Measurements from ENCODE around the gene SGIP1. TPM values are rescaled to one million over a fixed set of nuclear protein-coding genes. Genes with fewer than 3 reads are reported as not detected.

SGIP1 gene
- total RNA-seq, 2 donors from 2014 or later: 1.3 to 6.2 TPM

GRCh38 chr1:66693856-66694255, 159.9 kb downstream of the SGIP1 start:
- no peak overlapping the region for H3K27ac ChIP-seq
- H3K9me3 ChIP-seq: no peaks in the 10 kb centered on the region
- TF ChIP-seq, protein P1, sequence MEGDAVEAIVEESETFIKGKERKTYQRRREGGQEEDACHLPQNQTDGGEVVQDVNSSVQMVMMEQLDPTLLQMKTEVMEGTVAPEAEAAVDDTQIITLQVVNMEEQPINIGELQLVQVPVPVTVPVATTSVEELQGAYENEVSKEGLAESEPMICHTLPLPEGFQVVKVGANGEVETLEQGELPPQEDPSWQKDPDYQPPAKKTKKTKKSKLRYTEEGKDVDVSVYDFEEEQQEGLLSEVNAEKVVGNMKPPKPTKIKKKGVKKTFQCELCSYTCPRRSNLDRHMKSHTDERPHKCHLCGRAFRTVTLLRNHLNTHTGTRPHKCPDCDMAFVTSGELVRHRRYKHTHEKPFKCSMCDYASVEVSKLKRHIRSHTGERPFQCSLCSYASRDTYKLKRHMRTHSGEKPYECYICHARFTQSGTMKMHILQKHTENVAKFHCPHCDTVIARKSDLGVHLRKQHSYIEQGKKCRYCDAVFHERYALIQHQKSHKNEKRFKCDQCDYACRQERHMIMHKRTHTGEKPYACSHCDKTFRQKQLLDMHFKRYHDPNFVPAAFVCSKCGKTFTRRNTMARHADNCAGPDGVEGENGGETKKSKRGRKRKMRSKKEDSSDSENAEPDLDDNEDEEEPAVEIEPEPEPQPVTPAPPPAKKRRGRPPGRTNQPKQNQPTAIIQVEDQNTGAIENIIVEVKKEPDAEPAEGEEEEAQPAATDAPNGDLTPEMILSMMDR (IDR thresholded peaks at IDR 0.05): no peak
- no peak overlapping the region for H3K4me3 ChIP-seq
- H3K4me1 ChIP-seq: no peaks in the 10 kb centered on the region
- DNase-seq (ENCODE audit: low spot score): no peak
- no peaks in the 10 kb centered on the region for H3K27me3 ChIP-seq
- no peaks in the 10 kb centered on the region for H3K36me3 ChIP-seq

GRCh38 chr1:66695116-66695515, 161.2 kb downstream of the SGIP1 start:
- no peaks in the 10 kb centered on the region for H3K9me3 ChIP-seq
- H3K36me3 ChIP-seq: no peaks in the 10 kb centered on the region
- TF ChIP-seq, protein P1 (IDR thresholded peaks at IDR 0.05): no peak
- DNase-seq (ENCODE audit: low spot score): no peak
- no peak overlapping the region for H3K27ac ChIP-seq
- H3K27me3 ChIP-seq: no peaks in the 10 kb centered on the region
- H3K4me3 ChIP-seq: no peak overlapping the region
- no peaks in the 10 kb centered on the region for H3K4me1 ChIP-seq

- H3K4me3 ChIP-seq: no peak overlapping the region
These were observed 162.8 kb downstream of the SGIP1 start for GRCh38 chr1:66696771-66697170.

GRCh38 chr1:66699213-66699612, 165.3 kb downstream of the SGIP1 start:
- Histone ChIP-seq H3K27me3 (no peaks in the 10 kb centered on the region), H3K36me3 (no peaks in the 10 kb centered on the region), H3K27ac (no peak overlapping the region), H3K9me3 (no peaks in the 10 kb centered on the region), H3K4me1 (no peaks in the 10 kb centered on the region), H3K4me3 (no peak overlapping the region)
- no peak for DNase-seq (ENCODE audit: low spot score)
- TF ChIP-seq, protein P1 (IDR thresholded peaks at IDR 0.05): no peak

More at GRCh38 chr1:66696771-66697170, 162.8 kb downstream of the SGIP1 start:
- Histone ChIP-seq H3K36me3 (no peaks in the 10 kb centered on the region), H3K27ac (no peak overlapping the region), H3K9me3 (no peaks in the 10 kb centered on the region), H3K27me3 (no peaks in the 10 kb centered on the region), H3K4me1 (no peaks in the 10 kb centered on the region)
- DNase-seq (ENCODE audit: low spot score): no peak
- TF ChIP-seq, protein P1 (IDR thresholded peaks at IDR 0.05): no peak

- H3K4me1 ChIP-seq: no peaks in the 10 kb centered on the region
- no peaks in the 10 kb centered on the region for H3K27me3 ChIP-seq
- no peak for DNase-seq (ENCODE audit: low spot score)
- H3K9me3 ChIP-seq: no peaks in the 10 kb centered on the region
- H3K4me3 ChIP-seq: no peak overlapping the region
- H3K36me3 ChIP-seq: no peaks in the 10 kb centered on the region
- TF ChIP-seq, protein P1 (IDR thresholded peaks at IDR 0.05): no peak
- peak overlapping the region in 1 of 2 donors; percentile 7 for H3K27ac ChIP-seq
These were observed 170.4 kb downstream of the SGIP1 start for GRCh38 chr1:66704177-66704875.

DNA sequence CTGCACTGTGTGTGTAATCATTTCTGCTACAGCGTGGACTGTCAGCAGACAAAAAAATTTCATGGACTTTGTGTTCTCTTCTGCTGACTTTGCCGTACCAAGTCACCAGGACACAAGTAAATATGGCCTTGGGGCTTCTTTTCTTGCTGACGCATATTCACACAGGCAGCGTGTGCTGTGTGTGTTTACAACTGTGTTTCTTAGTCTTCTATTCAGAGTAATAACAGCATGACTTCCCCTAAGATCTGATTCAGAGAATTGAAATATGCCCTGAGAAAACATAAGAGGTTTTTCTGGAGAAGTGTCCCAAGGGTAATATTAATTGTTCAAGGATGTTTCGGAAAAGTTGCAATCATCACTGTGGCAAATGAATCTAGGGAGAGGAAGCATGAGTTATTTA, 171.2 kb downstream of the SGIP1 start:
- no peak overlapping the region for H3K4me3 ChIP-seq
- DNase-seq (ENCODE audit: low spot score): no peak
- no peaks in the 10 kb centered on the region for H3K4me1 ChIP-seq
- H3K36me3 ChIP-seq: no peaks in the 10 kb centered on the region
- H3K9me3 ChIP-seq: no peaks in the 10 kb centered on the region
- H3K27ac ChIP-seq: no peak overlapping the region
- TF ChIP-seq, protein P1 (IDR thresholded peaks at IDR 0.05): no peak
- H3K27me3 ChIP-seq: no peaks in the 10 kb centered on the region
